Renal cortical epithelial cell (primary cell): ENCODE measurements around the gene MRPL28. TPM values are rescaled to one million over a fixed set of nuclear protein-coding genes. Genes with fewer than 3 reads are reported as not detected.

ENCODE experiments used
- DNase-seq: peaks from one replicate; pipeline ENCODE4 v3.0.0-alpha.2; 2011; ENCODE audit warnings: low read depth
- total RNA-seq: library from RNA; depleted of rRNA; stranded (reverse); fragments of >200 nt; gene quantifications from 2 replicates; pipeline ENCODE4 v1.2.3, GENCODE V29; 2014

The MRPL28 gene
- total RNA-seq, 1 donor from 2014 or later: 59.4 TPM

- DNase-seq: no peak
These were observed 52.8 kb downstream of the MRPL28 start for GRCh38 chr16:317583-317982.

Other genes with a start within 250 kb of the MRPL28 start
- gene NPRL3, start 231.9 kb downstream of the MRPL28 start, total RNA-seq: 3.6 and 26.0 TPM in 2 replicates
- gene HBZ, start 217.9 kb downstream of the MRPL28 start, total RNA-seq: not detected in 2 replicates
- not detected in 2 replicates for gene HBM, start 204.6 kb downstream of the MRPL28 start, total RNA-seq
- gene HBA2, start 197.7 kb downstream of the MRPL28 start, total RNA-seq: not detected in 2 replicates
- gene HBA1, start 193.9 kb downstream of the MRPL28 start, total RNA-seq: not detected in 2 replicates
- gene HBQ1, start 190.1 kb downstream of the MRPL28 start, total RNA-seq: 2.4 TPM in 1 of 2 replicates, not detected in the other
- gene LUC7L, start 141.1 kb downstream of the MRPL28 start, total RNA-seq: 21.2 and 44.9 TPM in 2 replicates
- 76.4 and 204 TPM in 2 replicates for gene FAM234A, start 135.7 kb downstream of the MRPL28 start, total RNA-seq
- gene RGS11, start 94.6 kb downstream of the MRPL28 start, total RNA-seq: 0.40 TPM in 1 of 2 replicates, not detected in the other
- gene ARHGDIG, start 89.9 kb downstream of the MRPL28 start, total RNA-seq: not detected in 2 replicates
- not detected in 2 replicates for gene PDIA2, start 87.4 kb downstream of the MRPL28 start, total RNA-seq
- 38.7 and 43.5 TPM in 2 replicates for gene AXIN1, start 17.8 kb downstream of the MRPL28 start, total RNA-seq
- gene PGAP6, start 11.4 kb upstream of the MRPL28 start, total RNA-seq: 87.2 and 92.8 TPM in 2 replicates
- gene NME4, start 26.7 kb upstream of the MRPL28 start, total RNA-seq: 27.6 and 50.0 TPM in 2 replicates
- 13.0 and 17.5 TPM in 2 replicates for gene DECR2, start 31.3 kb upstream of the MRPL28 start, total RNA-seq
- gene RAB11FIP3, start 55.1 kb upstream of the MRPL28 start, total RNA-seq: 20.5 and 72.5 TPM in 2 replicates
- 41.7 and 82.0 TPM in 2 replicates for gene CAPN15, start 157.2 kb upstream of the MRPL28 start, total RNA-seq
- gene PRR35, start 189.9 kb upstream of the MRPL28 start, total RNA-seq: 0.05 TPM in 1 of 2 replicates, not detected in the other
- 0.85 TPM in 1 of 2 replicates, not detected in the other for gene NHLRC4, start 196.5 kb upstream of the MRPL28 start, total RNA-seq
- 30.9 and 68.5 TPM in 2 replicates for gene PIGQ, start 199.4 kb upstream of the MRPL28 start, total RNA-seq
- 8.0 and 12.1 TPM in 2 replicates for gene RAB40C, start 219.5 kb upstream of the MRPL28 start, total RNA-seq